Small intestine (tissue), 7 donors: ENCODE results near the gene B3GLCT. TPM values are rescaled to one million over a fixed set of nuclear protein-coding genes. Genes with fewer than 3 reads are reported as not detected.
"Not testable (repeated sequence)": the region's sequence is repeated elsewhere in the genome, so short reads cannot be mapped to it uniquely, and the experiment has no call there.

Experiments
- DNase-seq, 2 donors: peaks; one replicate each; pipeline versions ENCODE4 v3.0.0 to v3.0.0-alpha.2; 2013
- FAIRE-seq: peaks from 2 replicates; lab custom pipeline; 2012; peaks lifted over from hg19 to GRCh38; lab: Jason Lieb, UNC
- H3K27ac ChIP-seq, 3 donors: one replicate each; pipeline ENCODE4 v1.5.1; 2013; ENCODE audit warnings: low read length in 2 of 3, mild to moderate bottlenecking in 2 of 3, control low read depth in 1 of 3, inconsistent platforms in 1 of 3, low read depth in 1 of 3, moderate library complexity in 1 of 3
- H3K27me3 ChIP-seq, 3 donors: one replicate each; pipeline ENCODE4 v1.6.1; 2013; ENCODE audit warnings: low read length in 3 of 3, inconsistent platforms in 1 of 3; ENCODE audit not compliant: control insufficient read depth in 3 of 3, insufficient read depth in 3 of 3
- H3K36me3 ChIP-seq, 3 donors: one replicate each; pipeline ENCODE4 v1.6.1; 2013; ENCODE audit warnings: low read length in 3 of 3, inconsistent platforms in 1 of 3, low read depth in 1 of 3, mild to moderate bottlenecking in 1 of 3, moderate library complexity in 1 of 3; ENCODE audit not compliant: control insufficient read depth in 3 of 3, insufficient read depth in 2 of 3
- H3K4me1 ChIP-seq, 3 donors: one replicate each; pipeline ENCODE4 v1.6.1; 2013; ENCODE audit warnings: low read length in 2 of 3, inconsistent platforms in 1 of 3, low read depth in 1 of 3, mild to moderate bottlenecking in 1 of 3, moderate library complexity in 1 of 3; ENCODE audit not compliant: control insufficient read depth in 3 of 3, insufficient read depth in 2 of 3
- H3K4me3 ChIP-seq, 3 donors: one replicate each; pipeline ENCODE4 v1.5.1; 2013; ENCODE audit warnings: low read length in 3 of 3, control low read depth in 1 of 3, inconsistent platforms in 1 of 3, low read depth in 1 of 3, mild to moderate bottlenecking in 1 of 3, moderate library complexity in 1 of 3
- H3K9me3 ChIP-seq, 2 donors: one replicate each; pipeline ENCODE4 v1.6.1; 2013; ENCODE audit warnings: low read depth in 1 of 2, low read length in 1 of 2; ENCODE audit not compliant: control insufficient read depth in 2 of 2, insufficient read depth in 1 of 2
- WGBS, 3 donors: extraction: QIAGEN DNeasy Blood & Tissue Kit; methylation state at CpG; one replicate each; pipeline ENCODE4 v1.1.7; 2013; 5-methylcytosine and 5-hydroxymethylcytosine counted together
- polyA plus RNA-seq, 4 donors: library from polyadenylated mRNA; stranded (reverse) in 3 of 4; unstranded in 1 of 4; fragments of 200-250 nt in 3 of 4; fragments of 120-200 nt in 1 of 4; gene quantifications; one replicate each; pipeline versions ENCODE4 v1.2.1 to v1.2.3, GENCODE V29; 2013
- donor health status: healthy with polysubstance abuse.
- donor health status: control.
- donor health status: control.
- donor health status: Bipolar disorder and iron deficiency.
- donor health status: healthy.

The B3GLCT gene
- polyA plus RNA-seq, 4 donors: 1.6 to 6.1 (median 1.9) TPM

DNA sequence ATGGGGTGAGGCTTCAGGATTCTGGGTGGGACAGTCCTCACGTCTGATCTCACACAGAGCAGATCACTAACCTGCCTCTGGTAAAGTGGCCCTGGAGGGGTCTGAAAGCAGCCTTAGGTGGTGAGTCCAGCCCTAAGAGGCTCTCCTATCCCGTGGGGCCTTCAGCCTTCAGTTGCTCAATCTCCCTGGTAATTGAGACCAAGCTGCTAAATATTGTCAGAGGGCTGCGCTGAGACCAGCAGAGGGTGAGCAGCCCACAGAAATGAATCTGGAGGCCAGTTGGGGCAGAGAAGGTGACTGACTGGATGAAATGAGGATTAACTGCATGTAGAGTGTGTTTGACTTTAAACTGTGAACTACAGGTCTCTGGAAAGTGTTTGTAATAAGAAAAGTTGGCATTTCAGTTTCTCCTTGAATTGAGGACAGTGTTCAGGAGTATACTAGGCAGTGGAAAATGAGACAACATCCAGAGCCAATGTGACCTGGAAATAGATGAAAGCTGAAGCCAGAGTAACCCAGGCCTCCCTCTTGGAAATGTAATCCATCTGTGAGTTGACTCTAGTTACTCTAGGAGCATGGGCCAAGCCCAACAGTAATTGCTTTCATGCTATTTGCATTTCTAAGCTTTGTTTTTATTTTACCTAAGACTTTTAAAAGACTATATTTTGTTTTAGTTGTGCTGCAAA is 23.8 kb upstream of the B3GLCT start:
- H3K9me3 ChIP-seq: no peaks in the 10 kb centered on the region
- DNase-seq: no peak
- FAIRE-seq: no peak
- H3K36me3 ChIP-seq: no peaks in the 10 kb centered on the region
- H3K27me3 ChIP-seq: no peaks in the 10 kb centered on the region
- H3K4me3 ChIP-seq: no peak overlapping the region
- H3K4me1 ChIP-seq: no peaks in the 10 kb centered on the region
- WGBS, 3 donors: 73 to 86% (median 78%) methylated on average over 3 of the region's 3 CpGs
- H3K27ac ChIP-seq: no peak overlapping the region

DNA sequence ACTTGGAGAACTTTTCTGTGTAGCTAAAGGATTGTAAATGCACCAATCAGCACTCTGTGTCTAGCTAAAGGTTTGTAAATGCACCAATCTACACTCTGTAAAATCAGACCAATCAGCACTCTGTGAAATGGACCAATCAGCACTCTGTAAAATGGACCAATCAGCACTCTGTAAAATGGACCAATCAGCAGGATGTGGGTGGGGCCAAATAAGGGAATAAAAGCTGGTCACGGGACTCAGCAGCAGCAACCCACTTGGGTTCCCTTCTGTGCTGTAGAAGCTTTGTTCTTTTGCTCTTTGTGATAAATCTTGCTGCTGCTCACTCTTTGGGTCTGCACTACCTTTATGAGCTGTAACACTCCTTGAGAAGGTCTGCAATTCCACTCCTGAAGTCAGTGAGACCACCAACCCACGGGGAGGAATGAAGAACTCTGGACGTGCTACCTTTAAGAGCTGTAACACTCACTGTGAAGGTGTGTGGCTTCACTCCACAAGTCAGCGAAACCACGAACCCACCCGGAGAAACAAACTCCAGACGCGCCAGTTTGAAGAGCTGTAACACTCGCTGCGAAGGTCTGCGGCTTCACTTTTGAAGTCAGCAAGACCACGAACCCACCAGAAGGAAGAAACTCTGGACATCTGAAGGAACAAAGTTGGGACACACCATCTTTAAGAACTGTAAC is 21.8 kb upstream of the B3GLCT start:
- H3K4me3 ChIP-seq, FAIRE-seq, H3K4me1 ChIP-seq, H3K9me3 ChIP-seq, H3K27ac ChIP-seq, H3K36me3 ChIP-seq, H3K27me3 ChIP-seq, DNase-seq: not testable (repeated sequence)
- WGBS, 3 donors: 81 to 91% (median 83%) methylated on average over 12 of the region's 12 CpGs

DNA sequence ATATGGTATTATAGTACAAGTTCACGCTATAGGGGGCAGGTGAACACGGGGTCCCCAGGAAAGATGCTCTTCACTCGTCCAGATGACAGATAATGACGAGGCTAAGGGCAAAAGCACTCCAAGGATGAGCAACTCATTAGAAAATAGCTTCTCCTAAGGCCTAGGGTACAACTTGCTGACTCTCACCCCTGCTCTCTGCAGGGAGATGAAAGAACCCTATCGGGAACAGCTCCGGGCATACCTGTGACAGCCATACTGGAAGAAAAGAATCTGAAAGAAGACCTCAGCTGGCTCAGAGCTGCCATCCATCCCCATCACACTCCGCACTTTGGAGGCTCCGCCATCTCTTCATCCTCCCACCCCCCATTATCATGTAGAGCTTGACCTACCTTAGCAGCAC is 20.5 kb upstream of the B3GLCT start:
- Histone ChIP-seq H3K4me3 (no peak overlapping the region), H3K4me1 (no peaks in the 10 kb centered on the region), H3K27me3 (no peaks in the 10 kb centered on the region), H3K9me3 (no peaks in the 10 kb centered on the region), H3K36me3 (no peaks in the 10 kb centered on the region), H3K27ac (no peak overlapping the region)
- DNase-seq (no peak), FAIRE-seq (no peak)
- 90 to 92% (median 91%) methylated on average over 8 of the region's 8 CpGs for WGBS, 3 donors

GRCh38 chr13:31179754-31180153 is 20.0 kb upstream of the B3GLCT start:
- H3K9me3 ChIP-seq: no peaks in the 10 kb centered on the region
- no peak overlapping the region for H3K4me3 ChIP-seq
- H3K36me3 ChIP-seq: no peaks in the 10 kb centered on the region
- H3K4me1 ChIP-seq: no peaks in the 10 kb centered on the region
- no peak for FAIRE-seq
- no peak for DNase-seq
- no peak overlapping the region for H3K27ac ChIP-seq
- WGBS, 3 donors: 79 to 85% (median 80%) methylated on average over 5 of the region's 5 CpGs
- no peaks in the 10 kb centered on the region for H3K27me3 ChIP-seq

DNA sequence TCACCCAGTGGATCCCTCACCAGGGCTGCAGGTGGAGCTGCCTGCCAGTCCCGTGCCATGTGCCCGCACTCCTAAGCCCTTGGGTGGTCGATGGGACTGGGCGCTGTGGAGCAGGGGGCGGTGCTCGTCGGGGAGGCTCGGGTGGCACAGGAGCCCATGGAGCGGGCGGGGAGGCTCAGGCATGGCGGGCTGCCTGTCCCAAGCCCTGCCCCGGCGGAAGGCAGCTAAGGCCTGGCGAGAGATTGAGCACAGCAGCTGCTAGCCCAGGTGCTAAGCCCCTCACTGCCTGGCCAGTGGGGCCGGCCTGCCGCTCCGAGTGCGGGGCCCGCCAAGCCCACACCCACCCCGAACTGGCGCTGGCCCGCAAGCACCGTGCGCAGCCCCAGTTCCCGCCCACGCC is 16.8 kb upstream of the B3GLCT start:
- Histone ChIP-seq H3K9me3 (peaks cover 0 to under 1% of the 10 kb centered on the region in 2 donors), H3K4me1 (no peaks in the 10 kb centered on the region), H3K27ac (no peak overlapping the region), H3K4me3 (no peak overlapping the region), H3K36me3 (no peaks in the 10 kb centered on the region), H3K27me3 (no peaks in the 10 kb centered on the region)
- FAIRE-seq (no peak), DNase-seq (no peak)
- WGBS, 3 donors: 94 to 96% (median 95%) methylated on average over 23 to 26 of the region's 26 CpGs

- Histone ChIP-seq H3K36me3 (no peaks in the 10 kb centered on the region), H3K4me3 (no peak overlapping the region), H3K27me3 (no peaks in the 10 kb centered on the region), H3K27ac (no peak overlapping the region), H3K4me1 (no peaks in the 10 kb centered on the region), H3K9me3 (peaks cover 0 to 5% of the 10 kb centered on the region in 2 donors)
- DNase-seq: no peak
- WGBS, 3 donors: 91 to 94% (median 93%) methylated on average over 6 of the region's 6 CpGs
- no peak for FAIRE-seq
Measured at GRCh38 chr13:31184451-31184850, 15.3 kb upstream of the B3GLCT start.

GRCh38 chr13:31184981-31185645 is 14.7 kb upstream of the B3GLCT start:
- peaks cover 0 to 5% of the 10 kb centered on the region in 2 donors for H3K9me3 ChIP-seq
- DNase-seq (peak in 1 of 2 donors; percentile 44), FAIRE-seq (no peak)
- H3K27me3 ChIP-seq: no peaks in the 10 kb centered on the region
- no peak overlapping the region for H3K27ac ChIP-seq
- H3K4me3 ChIP-seq: no peak overlapping the region
- H3K36me3 ChIP-seq: no peaks in the 10 kb centered on the region
- H3K4me1 ChIP-seq: no peaks in the 10 kb centered on the region
- WGBS, 3 donors: 51 to 61% (median 60%) methylated on average over 7 of the region's 7 CpGs

DNA sequence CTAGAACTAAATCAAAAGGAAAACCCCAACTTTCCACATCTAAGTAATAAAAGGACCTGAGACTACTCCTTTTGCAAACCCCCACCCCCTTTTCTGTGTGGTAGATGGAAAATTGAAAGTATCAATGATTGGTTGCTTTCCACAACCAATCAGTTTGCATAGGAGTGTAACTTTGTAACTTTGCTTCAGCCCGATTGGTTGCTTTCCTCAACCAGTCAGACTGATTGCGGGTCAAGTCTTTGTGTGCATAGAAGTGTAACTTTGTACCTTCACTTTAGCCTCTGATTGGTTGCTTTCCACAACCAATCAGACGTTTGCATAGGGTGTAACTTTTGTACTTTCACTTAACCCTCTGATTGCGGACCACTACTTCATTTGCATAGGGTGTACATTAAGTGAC is 8.0 kb upstream of the B3GLCT start:
- Histone ChIP-seq H3K27me3 (peaks cover 0 to 3% (median 0%) of the 10 kb centered on the region in 3 donors), H3K4me1 (peaks cover 0 to 3% (median 0%) of the 10 kb centered on the region in 3 donors), H3K27ac (no peak overlapping the region), H3K9me3 (peaks cover 0 to 5% of the 10 kb centered on the region in 2 donors), H3K4me3 (no peak overlapping the region), H3K36me3 (no peaks in the 10 kb centered on the region)
- FAIRE-seq: no peak
- WGBS, 3 donors: 60 to 78% (median 60%) methylated on average over 4 of the region's 4 CpGs
- peak in 1 of 2 donors; percentile 28 for DNase-seq
